Ectodermal cell (in vitro differentiated cells): ENCODE data around the gene TMEM132C.

Source experiments
- H3K27ac ChIP-seq: 2 replicates; pipeline ENCODE4 v1.7.0; 2013; ENCODE audit warnings: mild to moderate bottlenecking, low read depth, low read length; ENCODE audit not compliant: insufficient read depth, poor library complexity, severe bottlenecking
- H3K27me3 ChIP-seq: 2 replicates; pipeline ENCODE4 v1.7.0; 2013; ENCODE audit warnings: mild to moderate bottlenecking, low read length; ENCODE audit not compliant: insufficient read depth, control insufficient read depth, poor library complexity, severe bottlenecking
- H3K36me3 ChIP-seq: one replicate; pipeline ENCODE4 v1.7.0; 2013; ENCODE audit warnings: low read length; ENCODE audit not compliant: control insufficient read depth, insufficient read depth
- H3K4me1 ChIP-seq: one replicate; pipeline ENCODE4 v1.7.0; 2013; ENCODE audit warnings: low read length; ENCODE audit not compliant: control insufficient read depth, insufficient read depth
- H3K4me3 ChIP-seq: 2 replicates; pipeline ENCODE4 v1.7.0; 2013; ENCODE audit warnings: low read depth, low read length, control low read depth; ENCODE audit not compliant: insufficient read depth
- H3K9me3 ChIP-seq: 2 replicates; pipeline ENCODE4 v1.7.0; 2013; ENCODE audit warnings: mild to moderate bottlenecking, low read length, moderate library complexity; ENCODE audit not compliant: control insufficient read depth
- WGBS, 2 experiments: methylation state at CpG; one replicate each; pipeline ENCODE4 v1.1.7; 2013; ENCODE audit warnings: missing lambda C conversion rate in 2 of 2; 5-methylcytosine and 5-hydroxymethylcytosine counted together

Gene TMEM132C

GRCh38 chr12:128637642-128638606 lies 371.0 kb downstream of the TMEM132C start:
- H3K27ac ChIP-seq: no peak overlapping the region
- H3K36me3 ChIP-seq: no peaks in the 10 kb centered on the region
- no peaks in the 10 kb centered on the region for H3K9me3 ChIP-seq
- no peaks in the 10 kb centered on the region for H3K4me1 ChIP-seq
- 87 to 88% methylated on average over 7 of the region's 7 CpGs for WGBS, 2 experiments
- no peaks in the 10 kb centered on the region for H3K27me3 ChIP-seq
- no peak overlapping the region for H3K4me3 ChIP-seq

GRCh38 chr12:128639089-128639488 lies 372.1 kb downstream of the TMEM132C start:
- Histone ChIP-seq H3K4me3 (no peak overlapping the region), H3K27me3 (no peaks in the 10 kb centered on the region), H3K9me3 (no peaks in the 10 kb centered on the region), H3K36me3 (no peaks in the 10 kb centered on the region), H3K27ac (no peak overlapping the region), H3K4me1 (no peaks in the 10 kb centered on the region)

- WGBS, 2 experiments: 87 to 90% methylated on average over 12 of the region's 12 CpGs
Measured at GRCh38 chr12:128643155-128643554, 376.2 kb downstream of the TMEM132C start.

GRCh38 chr12:128644664-128645296 lies 377.8 kb downstream of the TMEM132C start:
- 53 to 58% methylated on average over 15 of the region's 15 CpGs for WGBS, 2 experiments
- Histone ChIP-seq H3K4me3 (no peak overlapping the region), H3K27ac (no peak overlapping the region), H3K36me3 (no peaks in the 10 kb centered on the region), H3K4me1 (no peaks in the 10 kb centered on the region), H3K27me3 (no peaks in the 10 kb centered on the region), H3K9me3 (no peaks in the 10 kb centered on the region)

More at GRCh38 chr12:128643155-128643554, 376.2 kb downstream of the TMEM132C start:
- Histone ChIP-seq H3K9me3 (no peaks in the 10 kb centered on the region), H3K27me3 (no peaks in the 10 kb centered on the region), H3K27ac (no peak overlapping the region), H3K4me3 (no peak overlapping the region), H3K36me3 (no peaks in the 10 kb centered on the region), H3K4me1 (no peaks in the 10 kb centered on the region)

- Histone ChIP-seq H3K4me1 (peaks cover 8% of the 10 kb centered on the region), H3K27ac (no peak overlapping the region), H3K27me3 (no peaks in the 10 kb centered on the region), H3K4me3 (no peak overlapping the region), H3K9me3 (no peaks in the 10 kb centered on the region), H3K36me3 (no peaks in the 10 kb centered on the region)
- 68 to 76% methylated on average over 1 of the region's 1 CpG for WGBS, 2 experiments
Measured at GRCh38 chr12:128649902-128650301, 382.9 kb downstream of the TMEM132C start.

- Histone ChIP-seq H3K36me3 (no peaks in the 10 kb centered on the region), H3K4me1 (peaks cover 13% of the 10 kb centered on the region), H3K27ac (no peak overlapping the region), H3K4me3 (no peak overlapping the region), H3K27me3 (no peaks in the 10 kb centered on the region), H3K9me3 (no peaks in the 10 kb centered on the region)
- WGBS, 2 experiments: 89 to 92% methylated on average over 17 of the region's 17 CpGs
Measured at GRCh38 chr12:128652136-128652751, 385.3 kb downstream of the TMEM132C start.

- H3K27ac ChIP-seq: no peak overlapping the region
- H3K4me3 ChIP-seq: no peak overlapping the region
- no peaks in the 10 kb centered on the region for H3K27me3 ChIP-seq
- H3K9me3 ChIP-seq: no peaks in the 10 kb centered on the region
- WGBS, 2 experiments: 90 to 94% methylated on average over 8 of the region's 8 CpGs
- peaks cover 13% of the 10 kb centered on the region for H3K4me1 ChIP-seq
- no peaks in the 10 kb centered on the region for H3K36me3 ChIP-seq
Measured at GRCh38 chr12:128654468-128654867, 387.5 kb downstream of the TMEM132C start.

- H3K9me3 ChIP-seq: no peaks in the 10 kb centered on the region
- H3K4me1 ChIP-seq: peaks cover 13% of the 10 kb centered on the region
- H3K36me3 ChIP-seq: no peaks in the 10 kb centered on the region
- WGBS, 2 experiments: 95 to 96% methylated on average over 3 of the region's 3 CpGs
- no peaks in the 10 kb centered on the region for H3K27me3 ChIP-seq
- no peak overlapping the region for H3K27ac ChIP-seq
- no peak overlapping the region for H3K4me3 ChIP-seq
Measured at GRCh38 chr12:128657378-128657777, 390.4 kb downstream of the TMEM132C start.

GRCh38 chr12:128660532-128661225 lies 393.7 kb downstream of the TMEM132C start:
- WGBS, 2 experiments: 93 to 95% methylated on average over 7 of the region's 7 CpGs
- Histone ChIP-seq H3K9me3 (no peaks in the 10 kb centered on the region), H3K27ac (no peak overlapping the region), H3K27me3 (no peaks in the 10 kb centered on the region), H3K36me3 (peaks cover 3% of the 10 kb centered on the region), H3K4me1 (no peaks in the 10 kb centered on the region), H3K4me3 (no peak overlapping the region)

- no peaks in the 10 kb centered on the region for H3K27me3 ChIP-seq
- H3K27ac ChIP-seq: no peak overlapping the region
- no peak overlapping the region for H3K4me3 ChIP-seq
- no peaks in the 10 kb centered on the region for H3K4me1 ChIP-seq
- WGBS, 2 experiments: 93 to 94% methylated on average over 3 of the region's 3 CpGs
- H3K36me3 ChIP-seq: peaks cover 3% of the 10 kb centered on the region
- no peaks in the 10 kb centered on the region for H3K9me3 ChIP-seq
Measured at GRCh38 chr12:128661226-128661569, 394.2 kb downstream of the TMEM132C start.
